HUES6 (cell line): ENCODE data around the gene FBXO8.

Experiments
- H3K27ac ChIP-seq: 2 replicates; pipeline ENCODE4 v1.7.0; 2013; ENCODE audit warnings: low read depth, mild to moderate bottlenecking, low read length, inconsistent platforms
- H3K27me3 ChIP-seq: 2 replicates; pipeline ENCODE4 v1.6.1; 2013; ENCODE audit warnings: low read length; ENCODE audit not compliant: control insufficient read depth, insufficient read depth
- H3K36me3 ChIP-seq: 2 replicates; pipeline ENCODE4 v1.6.1; 2013; ENCODE audit warnings: low read length; ENCODE audit not compliant: control insufficient read depth, insufficient read depth
- H3K4me1 ChIP-seq: 2 replicates; pipeline ENCODE4 v1.6.1; 2013; ENCODE audit warnings: low read length; ENCODE audit not compliant: control insufficient read depth, insufficient read depth
- H3K4me3 ChIP-seq: 2 replicates; pipeline ENCODE4 v1.5.1; 2013; ENCODE audit warnings: low read depth, low read length
- H3K9ac ChIP-seq: one replicate; pipeline ENCODE4 v1.6.1; 2013; ENCODE audit warnings: mild to moderate bottlenecking, low read length
- H3K9me3 ChIP-seq: 2 replicates; pipeline ENCODE4 v1.6.1; 2013; ENCODE audit warnings: low read depth, low read length; ENCODE audit not compliant: control insufficient read depth, insufficient read depth

FBXO8 gene

GRCh38 chr4:174189392-174190015, 94.0 kb downstream of the FBXO8 start:
- no peak overlapping the region for H3K9ac ChIP-seq
- H3K27me3 ChIP-seq: no peaks in the 10 kb centered on the region; the same call in 1 of the 2 replicates
- H3K36me3 ChIP-seq: no peaks in the 10 kb centered on the region
- no peaks in the 10 kb centered on the region for H3K4me1 ChIP-seq
- no peak overlapping the region for H3K4me3 ChIP-seq
- H3K9me3 ChIP-seq: no peaks in the 10 kb centered on the region
- H3K27ac ChIP-seq: no peak overlapping the region
